NB4 (cell line): ENCODE data around the gene CNGB1.

Experiments
- CTCF ChIP-seq: IDR thresholded peaks from one replicate; pipeline ENCODE4 v1.5.1; 2012; ENCODE audit warnings: low read depth, low read length
- MAX ChIP-seq: IDR thresholded peaks from 2 replicates; pipeline ENCODE4 v1.6.1; 2011; ENCODE audit warnings: low read depth, low read length

- TF ChIP-seq CTCF (no peak), MAX (no peak)
Observed at GRCh38 chr16:57946181-57946801, 24.6 kb downstream of the CNGB1 start.
